HTR-8/SVneo (cell line): ENCODE results near the gene ATP9B.
"Not testable (repeated sequence)": the region's sequence is repeated elsewhere in the genome, so short reads cannot be mapped to it uniquely, and the experiment has no call there.

Experiments used
- DNase-seq: peaks from one replicate; pipeline ENCODE4 v3.0.0; 2011; ENCODE audit warnings: low spot score, mixed read lengths; ENCODE audit not compliant: insufficient read length
- FAIRE-seq: peaks from 2 replicates; lab custom pipeline; 2011; peaks lifted over from hg19 to GRCh38; lab: Jason Lieb, UNC

ATP9B gene

DNA sequence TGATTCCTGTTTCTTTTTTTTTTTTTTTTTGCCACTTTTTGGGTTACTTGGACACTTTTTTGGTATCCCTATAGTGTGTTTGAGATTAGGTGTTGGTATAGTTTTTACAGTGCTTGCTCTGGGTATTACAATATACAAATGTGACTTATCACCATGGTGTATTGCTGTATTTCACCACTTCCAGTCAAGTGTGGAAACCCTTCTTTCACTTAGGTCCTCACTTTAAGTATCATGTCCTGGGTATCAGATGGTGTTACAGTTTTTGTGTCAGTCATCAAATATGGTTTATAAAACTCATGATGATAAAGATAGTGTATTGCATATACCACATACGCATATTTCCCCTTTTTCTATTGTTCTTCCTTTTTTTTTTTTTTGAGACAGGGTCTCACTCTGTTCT is 1.8 kb downstream of the ATP9B start:
- FAIRE-seq (no peak), DNase-seq (no peak)

DNA sequence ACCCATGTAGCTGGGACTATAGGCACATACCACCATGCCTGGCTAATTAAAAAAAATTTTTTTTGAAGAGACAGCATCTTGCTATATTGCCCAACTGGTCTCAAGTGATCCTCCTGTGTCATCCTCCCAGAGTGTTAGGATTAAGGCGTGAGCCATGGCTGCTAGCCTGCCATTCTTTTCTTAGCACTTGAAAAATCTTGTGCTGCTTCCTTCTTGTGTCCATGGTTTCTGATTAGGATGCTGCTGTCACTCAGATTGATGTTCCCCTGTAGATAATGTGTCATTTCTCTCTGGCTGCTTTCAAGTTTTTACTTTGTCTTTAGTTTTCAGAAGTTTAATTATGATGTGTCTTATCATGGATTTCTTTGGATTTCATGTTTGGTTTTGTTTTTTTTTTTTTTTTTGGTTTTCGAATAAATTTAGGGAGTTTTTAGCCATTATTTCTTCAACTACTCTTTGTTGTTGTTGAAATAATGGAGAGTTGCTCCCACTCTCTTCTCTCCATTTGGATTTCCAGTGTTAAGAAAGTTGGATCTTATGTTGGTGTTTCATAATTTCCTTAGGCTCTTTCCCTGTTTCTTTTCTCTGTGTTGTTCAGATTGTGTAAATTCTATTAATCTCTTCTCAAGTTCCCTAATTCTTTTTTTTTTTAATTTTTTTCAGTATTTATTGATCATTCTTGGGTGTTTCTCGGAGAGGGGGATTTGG is 2.5 kb downstream of the ATP9B start:
- FAIRE-seq (no peak), DNase-seq (no peak)

DNA sequence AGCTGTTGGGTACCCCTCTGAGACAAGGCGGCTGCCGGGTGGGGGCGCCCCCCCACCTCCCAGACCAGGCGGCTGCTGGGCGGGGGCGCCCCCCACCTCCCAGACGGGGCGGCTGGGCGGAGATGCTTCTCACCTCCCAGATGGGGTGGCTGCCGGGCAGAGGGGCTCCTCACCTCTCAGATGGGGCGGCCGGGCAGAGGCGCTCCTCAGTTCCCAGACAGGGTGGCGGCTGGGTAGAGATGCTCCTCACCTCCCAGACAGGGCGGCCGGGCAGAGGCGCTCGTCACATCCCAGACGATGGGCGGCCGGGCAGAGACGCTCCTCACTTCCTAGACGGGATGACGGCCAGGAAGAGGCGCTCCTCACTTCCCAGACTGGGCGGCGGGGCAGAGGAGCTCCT is 3.5 kb downstream of the ATP9B start:
- DNase-seq, FAIRE-seq: not testable (repeated sequence)

DNA sequence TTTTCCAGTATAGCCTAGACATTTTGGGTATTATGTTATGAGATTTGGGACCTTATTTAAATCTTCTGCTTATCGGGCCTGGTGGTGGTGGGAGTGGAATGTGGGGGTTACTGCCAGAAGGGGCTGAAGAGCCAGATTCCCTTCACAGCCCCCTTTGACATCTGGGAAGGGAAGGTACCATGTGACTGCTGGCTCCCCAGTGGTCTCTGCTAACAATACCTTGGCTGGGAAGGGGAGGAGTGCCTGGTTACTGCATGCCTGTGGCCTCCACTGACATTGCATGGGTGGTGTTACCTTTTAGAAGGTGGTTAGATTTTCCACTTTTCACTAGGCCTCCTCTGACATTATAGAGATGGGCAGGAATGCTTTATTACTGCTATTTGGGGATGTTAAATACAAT is 8.0 kb downstream of the ATP9B start:
- DNase-seq = no peak

DNA sequence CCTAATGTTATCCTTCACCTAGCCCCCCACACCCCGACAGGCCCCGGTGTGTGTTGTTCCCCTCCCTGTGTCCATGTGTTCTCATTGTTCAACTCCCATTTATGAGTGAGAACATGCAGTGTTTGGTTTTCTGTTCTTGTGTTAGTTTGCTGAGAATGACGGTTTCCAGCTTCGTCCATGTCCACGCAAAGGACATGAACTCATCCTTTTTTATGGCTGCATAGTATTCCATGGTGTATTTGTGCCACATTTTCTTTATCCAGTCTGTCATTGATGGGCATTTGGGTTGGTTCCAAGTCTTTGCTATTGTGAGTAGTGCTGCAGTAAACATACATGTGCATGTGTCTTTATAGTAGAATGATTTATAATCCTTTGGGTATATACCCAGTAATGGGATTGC is 9.6 kb downstream of the ATP9B start:
- DNase-seq, FAIRE-seq: not testable (repeated sequence)

More for the DNA sequence above, 8.0 kb downstream of the ATP9B start:
- no peak for FAIRE-seq

DNA sequence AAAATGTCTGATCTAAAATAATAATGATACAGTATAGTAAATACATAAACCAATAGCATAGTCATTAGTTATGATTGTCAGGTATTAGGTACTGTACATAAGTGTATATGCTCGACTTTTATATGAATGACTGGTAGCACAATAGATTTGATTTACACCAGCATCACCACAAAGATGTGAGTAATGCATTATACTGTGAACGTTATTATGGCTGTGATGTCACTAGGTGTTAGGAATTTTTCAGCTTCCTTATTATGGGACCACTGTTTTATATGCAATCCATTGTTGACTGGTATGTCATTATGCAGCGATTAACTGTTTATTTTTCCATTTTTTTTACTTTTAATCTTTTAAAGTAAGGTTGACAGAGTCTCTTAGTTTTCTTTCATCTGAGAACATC is 23.7 kb downstream of the ATP9B start:
- no peak for DNase-seq
- FAIRE-seq = no peak

DNA sequence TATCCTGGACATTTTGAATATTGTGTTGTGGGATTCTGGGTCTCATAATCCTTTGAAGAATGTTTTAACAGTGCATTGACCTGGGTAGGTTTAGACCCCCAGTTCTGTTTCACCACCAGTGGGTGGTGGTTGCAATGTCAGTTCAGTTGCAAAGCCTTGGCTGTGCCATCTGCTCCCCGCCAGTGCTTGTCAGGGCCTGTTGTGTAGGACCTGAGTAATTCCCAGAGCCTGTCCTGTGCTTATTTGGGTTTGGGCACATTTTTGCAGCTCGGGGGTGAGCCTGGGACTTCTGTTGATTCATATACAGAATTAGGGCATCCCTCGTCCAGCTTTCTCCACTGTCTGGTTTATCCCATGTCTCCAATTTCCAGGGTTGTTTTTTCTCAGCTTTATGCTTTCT is 24.8 kb downstream of the ATP9B start:
- DNase-seq (no peak), FAIRE-seq (no peak)

DNA sequence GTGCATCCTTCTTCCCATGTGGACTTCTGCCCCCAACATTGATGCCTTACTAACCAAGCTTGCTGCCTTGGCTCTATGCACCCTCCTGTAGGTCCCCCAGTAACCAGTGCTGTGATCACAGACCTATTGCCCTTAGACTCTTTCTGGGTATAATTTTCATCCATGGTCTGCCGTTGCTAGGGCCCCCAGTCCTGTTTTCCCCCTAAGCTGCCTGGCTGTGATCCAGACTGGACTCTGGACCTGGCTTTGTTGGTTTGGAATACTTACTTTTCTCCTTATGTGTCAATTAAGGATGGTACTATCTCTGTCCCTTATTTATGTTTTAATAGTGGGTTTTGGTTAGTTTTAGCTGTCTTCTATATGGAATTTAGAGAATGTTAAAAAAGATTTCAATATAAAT is 26.0 kb downstream of the ATP9B start:
- FAIRE-seq (no peak), DNase-seq (no peak)

DNA sequence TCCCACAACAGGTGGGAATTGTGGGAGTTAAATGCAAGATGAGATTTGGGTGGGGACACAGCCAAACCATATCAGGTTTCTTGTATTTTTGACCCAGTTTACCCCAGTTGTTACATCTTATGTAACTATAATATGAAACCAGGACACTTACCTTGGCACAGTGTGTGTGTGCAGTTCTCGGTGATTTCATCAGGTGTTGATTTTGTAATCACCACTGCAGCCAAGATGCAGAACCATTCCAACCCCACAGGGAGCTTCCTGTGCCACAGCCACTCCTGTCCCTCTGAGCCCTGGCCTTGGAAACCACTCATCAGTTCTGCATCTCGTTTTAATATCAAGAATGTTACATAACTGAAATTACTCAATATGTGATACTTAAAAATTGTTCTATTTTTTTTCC is 31.8 kb downstream of the ATP9B start:
- FAIRE-seq = no peak
- no peak for DNase-seq

DNA sequence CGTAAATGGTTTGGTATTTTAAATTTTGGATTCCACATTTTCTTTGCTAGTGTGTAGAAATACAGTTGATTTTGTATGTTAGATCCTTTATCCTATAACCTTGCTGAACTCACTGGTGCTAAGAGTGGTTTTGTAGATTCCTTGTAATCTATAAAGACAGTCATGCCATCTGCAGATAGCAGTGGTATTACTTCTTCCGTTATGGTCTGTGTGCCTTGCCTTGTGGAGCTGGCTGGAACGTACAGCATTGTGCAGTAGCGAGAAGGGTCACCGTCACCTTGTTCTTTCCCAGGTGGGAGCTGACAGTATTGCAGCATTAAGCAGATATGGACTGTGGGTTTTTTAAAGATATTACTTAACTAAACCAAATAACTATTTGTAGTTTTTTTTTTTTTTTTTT is 33.7 kb downstream of the ATP9B start:
- FAIRE-seq (no peak), DNase-seq (no peak)

DNA sequence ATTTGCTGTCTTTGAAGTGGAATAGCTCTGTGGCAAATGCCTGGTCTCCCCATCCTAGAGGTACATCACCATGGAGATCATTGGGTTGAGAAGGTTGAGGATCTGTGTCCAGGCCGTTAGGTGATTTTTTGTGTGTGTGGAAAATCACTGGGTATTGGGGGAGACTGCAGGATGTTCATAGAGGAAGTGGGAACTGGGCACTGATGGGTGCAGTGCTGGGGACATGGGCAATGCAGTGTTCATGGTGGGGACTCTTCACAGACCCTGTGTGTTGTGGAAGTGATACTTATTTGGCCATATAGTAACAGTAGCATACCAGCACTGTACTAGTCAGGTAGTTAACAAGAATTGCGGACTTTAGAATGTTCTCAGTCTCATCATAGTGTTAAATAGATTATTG is 34.9 kb downstream of the ATP9B start:
- FAIRE-seq (no peak), DNase-seq (no peak)

DNA sequence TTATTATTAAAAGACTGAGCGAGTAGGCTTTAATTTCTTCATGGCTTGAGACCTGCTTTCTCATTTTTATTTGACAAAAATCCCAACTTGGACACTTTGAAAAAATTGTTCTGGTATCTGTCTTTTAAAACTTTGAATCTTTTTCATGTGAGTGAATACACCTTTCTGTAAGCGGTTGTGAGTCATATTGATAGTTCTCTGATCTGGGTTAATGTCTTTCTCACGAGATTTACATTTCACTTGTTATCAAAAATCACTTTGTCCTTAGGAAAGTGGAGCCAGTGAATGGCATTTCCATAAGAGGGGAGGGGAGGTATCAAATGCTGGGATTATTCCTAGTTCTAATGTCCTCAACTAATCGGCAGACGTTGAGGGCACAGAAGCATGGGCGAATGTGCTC is 36.3 kb downstream of the ATP9B start:
- no peak for FAIRE-seq
- no peak for DNase-seq

DNA sequence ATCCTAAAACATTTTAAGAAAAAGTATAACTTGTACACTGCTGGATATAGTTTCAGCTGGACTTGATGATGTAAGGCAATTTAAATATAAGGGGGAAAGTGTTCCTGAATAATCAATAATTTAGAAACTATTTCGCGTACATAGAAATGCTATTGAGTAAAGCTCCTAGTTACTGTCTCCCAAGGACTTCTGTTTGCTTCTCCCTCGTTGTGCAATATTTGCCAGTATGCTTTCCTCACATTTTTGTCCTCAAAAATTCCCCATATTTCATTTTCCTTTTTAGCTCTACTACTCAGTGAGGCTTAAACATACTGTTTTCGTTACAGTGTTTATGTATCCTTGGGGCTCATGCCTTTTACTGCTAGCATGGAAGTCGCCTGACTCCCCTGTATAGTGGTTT is 36.9 kb downstream of the ATP9B start:
- no peak for FAIRE-seq

DNA sequence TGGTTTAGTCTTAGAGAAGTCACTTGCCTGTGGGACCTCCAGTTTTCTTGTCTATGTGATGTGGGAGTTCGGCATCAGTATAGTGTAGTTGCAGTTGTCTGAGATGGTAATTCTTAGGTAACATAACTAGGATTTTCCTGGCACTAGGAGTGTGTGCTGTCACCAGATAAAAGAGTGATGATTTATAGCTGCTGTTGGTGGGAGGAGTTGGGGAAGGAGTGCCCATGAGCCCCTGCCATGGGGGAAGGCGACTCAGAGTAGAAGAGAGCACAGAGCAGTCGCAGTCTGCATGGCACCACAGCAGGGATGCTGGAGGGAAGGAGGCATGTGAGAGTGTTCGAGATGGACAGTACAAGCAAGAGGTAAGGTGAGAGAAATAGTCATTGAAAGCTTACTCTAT is 38.7 kb downstream of the ATP9B start:
- DNase-seq (no peak), FAIRE-seq (no peak)

More for the DNA sequence above, 36.9 kb downstream of the ATP9B start:
- no peak for DNase-seq

DNA sequence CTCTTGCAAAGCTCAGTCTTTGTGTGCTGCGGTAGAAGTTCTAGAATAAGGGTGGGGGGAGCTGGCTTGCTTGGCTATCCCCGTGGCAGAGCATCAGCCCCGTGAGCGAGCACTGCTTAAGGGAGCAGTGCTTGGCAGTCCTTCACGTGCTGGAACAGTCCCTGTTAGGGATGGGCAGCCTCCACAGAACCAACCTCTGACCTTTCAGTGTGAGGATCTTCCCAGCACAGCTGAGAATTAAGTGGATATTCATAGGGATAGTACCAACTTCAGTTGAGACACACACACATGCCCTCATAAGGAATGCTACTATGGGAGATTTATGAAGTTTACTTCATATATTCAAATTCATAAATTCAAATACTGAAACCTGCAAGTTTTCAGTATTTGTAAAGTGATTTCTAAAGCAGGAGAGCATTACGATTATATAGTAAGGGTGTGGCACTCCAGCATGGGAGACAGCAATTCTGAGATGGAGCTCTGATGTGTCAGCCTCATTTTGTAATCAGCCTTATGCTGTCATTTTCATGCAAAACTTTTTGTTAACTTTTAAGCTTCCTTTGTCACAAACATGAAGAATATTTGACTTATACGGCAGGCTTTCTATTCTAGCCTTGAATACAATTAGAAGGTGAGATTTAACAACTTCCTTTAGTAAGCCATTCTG is 39.5 kb downstream of the ATP9B start:
- DNase-seq (no peak), FAIRE-seq (no peak)

DNA sequence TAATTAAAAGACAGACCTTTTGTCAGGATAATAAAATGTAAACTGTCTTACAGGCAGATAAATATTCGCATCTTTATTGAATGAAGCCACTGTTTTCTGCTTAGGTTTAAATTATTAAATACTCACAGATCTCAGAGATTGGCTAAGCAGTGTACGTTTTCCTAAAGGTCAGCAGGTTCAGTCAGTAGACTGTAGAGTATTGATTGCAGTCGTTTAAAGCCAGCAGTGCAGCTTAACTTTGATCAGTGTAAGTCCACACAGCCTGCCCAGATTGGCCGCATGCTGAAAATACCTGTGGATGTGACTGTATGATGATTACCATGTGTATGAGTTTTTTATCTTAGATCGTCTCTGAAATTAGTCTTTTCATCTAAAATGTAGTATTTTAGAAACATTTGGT is 42.3 kb downstream of the ATP9B start:
- DNase-seq (no peak), FAIRE-seq (no peak)

DNA sequence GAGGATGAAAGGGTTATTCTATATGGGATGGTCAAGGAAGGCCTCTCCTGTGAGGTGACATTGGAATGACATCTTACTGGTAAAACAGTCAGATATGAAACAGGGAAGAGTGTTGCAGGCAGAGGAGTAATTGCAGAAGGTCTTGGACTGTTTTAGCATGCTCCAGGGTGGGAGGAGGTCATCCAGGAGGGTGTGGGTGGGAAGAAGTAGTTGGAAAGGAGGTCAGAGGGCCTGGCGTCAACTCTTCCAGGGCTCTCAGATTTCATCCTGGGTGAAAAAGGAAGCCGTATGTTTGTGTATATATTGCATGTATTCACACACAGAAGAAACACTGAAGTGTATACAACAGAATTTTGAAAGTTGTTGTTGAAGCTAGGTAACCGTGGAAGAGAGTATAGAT is 48.2 kb downstream of the ATP9B start:
- FAIRE-seq (no peak), DNase-seq (no peak)

DNA sequence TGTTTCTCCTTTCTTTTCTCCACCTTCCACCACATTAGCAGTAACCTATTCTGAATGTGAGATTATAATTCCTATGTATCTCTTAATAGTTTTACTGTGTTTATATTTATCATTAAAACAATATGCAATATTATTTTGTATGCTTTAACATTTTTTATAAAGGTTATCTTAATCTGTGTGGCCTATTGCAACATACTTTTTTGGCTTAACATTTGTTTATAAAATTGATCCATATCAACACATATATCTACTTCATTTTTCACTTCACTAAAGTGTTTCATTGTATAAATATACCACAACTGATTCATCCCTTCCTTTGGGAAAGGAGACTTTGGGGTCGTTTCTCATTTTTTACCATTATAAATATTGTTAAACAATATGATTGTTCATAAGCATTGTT is 48.6 kb downstream of the ATP9B start:
- DNase-seq (no peak), FAIRE-seq (no peak)

DNA sequence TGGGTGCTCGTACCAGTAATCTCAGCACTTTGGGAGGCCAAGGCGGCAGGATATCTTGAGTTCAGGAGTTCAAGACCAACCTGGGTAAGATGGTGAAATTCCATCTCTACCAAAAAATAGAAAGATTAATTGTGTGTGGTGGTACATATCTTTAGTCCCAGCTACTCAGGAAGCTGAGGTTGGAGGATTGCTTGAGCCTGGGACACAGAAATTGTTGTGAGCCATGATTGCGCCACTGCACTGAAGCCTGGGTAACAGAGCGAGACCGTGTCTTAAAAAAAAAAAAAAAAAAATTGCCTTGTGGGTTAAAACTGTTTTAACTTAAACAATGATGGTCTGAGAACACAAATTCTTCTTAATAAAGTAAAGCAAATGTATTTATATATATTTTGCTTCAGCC is 49.6 kb downstream of the ATP9B start:
- FAIRE-seq (no peak), DNase-seq (no peak)

DNA sequence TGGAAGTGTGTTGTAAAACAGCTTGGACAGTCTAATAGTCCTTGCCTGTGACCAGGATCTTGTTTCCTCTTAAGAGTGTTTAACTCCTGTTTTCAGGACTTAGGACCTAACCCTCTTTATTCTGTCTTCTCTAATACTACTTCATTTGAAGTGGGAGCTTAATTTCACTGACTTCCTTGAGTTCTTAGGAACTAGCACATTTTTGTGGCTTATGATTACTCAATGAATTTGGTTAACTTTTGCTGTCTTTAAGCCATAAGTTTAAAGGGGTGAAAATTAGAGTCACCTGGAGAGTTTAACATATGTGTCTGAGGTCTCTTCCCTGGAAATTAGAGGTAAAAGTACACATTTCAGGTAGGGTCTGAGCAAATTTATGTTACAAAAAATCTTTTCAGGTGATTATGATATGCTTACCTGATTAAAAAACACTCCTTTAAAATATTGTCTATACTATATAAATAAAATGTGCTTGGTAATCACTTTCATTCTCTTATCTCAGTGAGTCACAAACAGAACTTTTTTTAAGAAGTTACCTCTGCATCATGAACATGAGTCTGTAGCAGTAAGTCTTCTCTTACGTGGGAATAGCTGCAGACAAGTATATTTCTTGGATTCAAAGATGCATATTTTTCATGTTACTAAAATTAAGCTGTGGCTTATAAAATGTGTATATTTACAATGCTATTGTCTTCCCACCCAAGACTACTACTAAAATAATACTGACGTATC is 52.7 kb downstream of the ATP9B start:
- DNase-seq = no peak
- FAIRE-seq = no peak

DNA sequence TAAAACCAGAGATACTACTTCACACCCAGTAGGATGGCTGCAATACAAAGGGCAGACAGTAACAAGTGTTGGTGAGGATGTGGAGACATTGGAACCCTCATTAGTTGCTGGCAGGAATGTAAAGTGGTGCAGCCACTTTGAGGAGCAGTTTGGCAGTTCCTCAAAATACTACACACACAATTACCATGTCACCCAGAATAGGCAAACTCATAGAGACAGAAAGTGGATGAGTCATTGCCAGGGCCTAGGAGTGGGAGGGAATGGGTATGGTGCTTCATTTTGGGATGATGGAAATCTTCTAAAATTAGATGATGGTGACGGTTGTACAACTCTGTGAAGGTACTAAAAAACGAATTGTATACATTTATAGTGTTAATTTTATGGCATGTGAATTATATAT is 54.8 kb downstream of the ATP9B start:
- no peak for FAIRE-seq

More for the DNA sequence above, 54.8 kb downstream of the ATP9B start:
- no peak for DNase-seq
